HG03469 (cell line): ENCODE data around the gene EGFL7.

Experiments used
- ATAC-seq: cut with Tn5 transposase; IDR thresholded peaks from one replicate; pipeline ENCODE4 v1.9.1; 2021; ENCODE audit warnings: mild to moderate bottlenecking, moderate library complexity, moderate number of reproducible peaks; ENCODE audit not compliant: unreplicated experiment

Gene EGFL7

GRCh38 chr9:136658849-136659535, 3.7 kb upstream of the EGFL7 start:
- ATAC-seq = no peak

- no peak for ATAC-seq
Observed at GRCh38 chr9:136659861-136660784, 2.6 kb upstream of the EGFL7 start.

- no peak for ATAC-seq
Observed at GRCh38 chr9:136660971-136661550, 1.7 kb upstream of the EGFL7 start.

GRCh38 chr9:136661641-136662325, 933 bp upstream of the EGFL7 start:
- no peak for ATAC-seq

- ATAC-seq = no peak
Observed at GRCh38 chr9:136662326-136662655, 425 bp upstream of the EGFL7 start.

GRCh38 chr9:136664000-136664915, 1.5 kb downstream of the EGFL7 start:
- no peak for ATAC-seq

GRCh38 chr9:136665111-136665703, 2.5 kb downstream of the EGFL7 start:
- ATAC-seq = no peak

GRCh38 chr9:136665704-136666371, 3.1 kb downstream of the EGFL7 start:
- no peak for ATAC-seq

GRCh38 chr9:136666372-136667213, 3.9 kb downstream of the EGFL7 start:
- ATAC-seq = no peak

- no peak for ATAC-seq
Observed at GRCh38 chr9:136667214-136667939, 4.7 kb downstream of the EGFL7 start.

GRCh38 chr9:136667940-136668760, 5.4 kb downstream of the EGFL7 start:
- no peak for ATAC-seq

GRCh38 chr9:136668983-136669790, 6.5 kb downstream of the EGFL7 start:
- ATAC-seq = no peak

GRCh38 chr9:136669791-136670464, 7.2 kb downstream of the EGFL7 start:
- no peak for ATAC-seq

- ATAC-seq = no peak
Observed at GRCh38 chr9:136670576-136671253, 8.0 kb downstream of the EGFL7 start.

- ATAC-seq = no peak
Observed at GRCh38 chr9:136671254-136671614, 8.5 kb downstream of the EGFL7 start.
